Gastrocnemius medialis (tissue), 4 donors: Measurements from ENCODE around the gene CEP70. TPM values are rescaled to one million over a fixed set of nuclear protein-coding genes. Genes with fewer than 3 reads are reported as not detected.
"Not testable (repeated sequence)": the region's sequence is repeated elsewhere in the genome, so short reads cannot be mapped to it uniquely, and the experiment has no call there.

Experiments
- ATAC-seq, 2 donors: fragments of 150-250 bp; one replicate each; pipeline ENCODE4 v1.9.1; 2016
- DNase-seq, 2 donors: peaks; one replicate each; pipeline ENCODE4 v3.0.0-alpha.2; 2019
- H3K27ac ChIP-seq, 4 donors: fragments of 200-600 bp; sonication (generic); 1 replicate in 1 of 4; 2 replicates in 3 of 4; pipeline ENCODE4 v1.5.1; 2016 to 2018; ENCODE audit warnings: mild to moderate bottlenecking in 2 of 4, moderate library complexity in 1 of 4
- H3K27me3 ChIP-seq, 3 donors: fragments of 200-600 bp; sonication (generic) in 2 of 3; 1 replicate in 1 of 3; 2 replicates in 2 of 3; pipeline versions ENCODE4 v1.5.1 to v1.6.0; 2016 to 2019; ENCODE audit warnings: mild to moderate bottlenecking in 1 of 3, moderate library complexity in 1 of 3
- H3K36me3 ChIP-seq, 2 donors: fragments of 200-600 bp; sonication (generic) in 1 of 2; one replicate each; pipeline ENCODE4 v1.5.1; 2017 to 2018
- H3K4me1 ChIP-seq, 2 donors: fragments of 200-600 bp; sonication (generic) in 1 of 2; one replicate each; pipeline ENCODE4 v1.5.1; 2016 to 2017; ENCODE audit warnings: mild to moderate bottlenecking in 2 of 2
- H3K4me3 ChIP-seq, 4 donors: fragments of 200-600 bp; sonication (generic) in 3 of 4; 1 replicate in 1 of 4; 2 replicates in 3 of 4; pipeline ENCODE4 v1.5.1; 2016 to 2019; ENCODE audit warnings: mild to moderate bottlenecking in 2 of 4
- H3K9me3 ChIP-seq, 3 donors: fragments of 200-600 bp; sonication (generic) in 2 of 3; 1 replicate in 1 of 3; 2 replicates in 2 of 3; pipeline ENCODE4 v1.5.1; 2016 to 2019
- CTCF ChIP-seq, 5 experiments: fragments of 450-650 bp in 3 of 5; fragments of 200-600 bp in 2 of 5; sonication (generic) in 2 of 5; IDR thresholded peaks in 4 of 5; conservative IDR thresholded peaks in 1 of 5; 1 replicate in 4 of 5; 2 replicates in 1 of 5; pipeline ENCODE4 v1.5.1; 2016 to 2019; ENCODE audit warnings: antibody characterized with exemption in 5 of 5, mild to moderate bottlenecking in 3 of 5, moderate library complexity in 3 of 5
- POLR2A ChIP-seq, 2 donors: fragments of 450-650 bp; IDR thresholded peaks; one replicate each; pipeline ENCODE4 v1.6.1; 2017; ENCODE audit warnings: antibody characterized with exemption in 2 of 2, mild to moderate bottlenecking in 2 of 2, moderate library complexity in 2 of 2
- in situ Hi-C, 4 donors: fragments of 200-750 bp; cut with MboI; loops; one replicate each; pipeline versions ENCODE4 v1.15.0 to v1.8.0; 2017; ENCODE audit warnings: low sequenced_read_pairs in 4 of 4
- intact Hi-C: fragments of 100-400 bp; cut with DNase I; formaldehyde crosslinking; loops from one replicate; pipeline ENCODE4 v1.15.1; 2023; ENCODE audit warnings: low total_unique reads
- total RNA-seq, 4 donors: library from RNA; depleted of rRNA; stranded (reverse); fragments of >200 nt; gene quantifications; one replicate each; pipeline versions ENCODE4 v1.1.0 to v1.2.3, GENCODE V29; 2016

CEP70 gene
- total RNA-seq, 4 donors from 2014 or later, result 9.8 to 17.4 (median 12.3) TPM

GRCh38 chr3:138615462-138615861 lies 21.4 kb upstream of the CEP70 start:
- no peaks in the 10 kb centered on the region for H3K4me1 ChIP-seq
- intact Hi-C loops, result no loop called here
- ATAC-seq, result no peak
- no peak overlapping the region for H3K4me3 ChIP-seq
- H3K36me3 ChIP-seq, result no peaks in the 10 kb centered on the region
- in situ Hi-C loops, result no loop called here
- H3K27me3 ChIP-seq, result no peaks in the 10 kb centered on the region
- no peak overlapping the region for H3K27ac ChIP-seq
- no peaks in the 10 kb centered on the region for H3K9me3 ChIP-seq
- no peak for DNase-seq
- TF ChIP-seq CTCF (IDR thresholded peaks at IDR 0.05 in 4 of 5, conservative IDR thresholded peaks at IDR 0.05 in 1 of 5) (no peak), POLR2A (IDR thresholded peaks at IDR 0.05) (no peak)

DNA sequence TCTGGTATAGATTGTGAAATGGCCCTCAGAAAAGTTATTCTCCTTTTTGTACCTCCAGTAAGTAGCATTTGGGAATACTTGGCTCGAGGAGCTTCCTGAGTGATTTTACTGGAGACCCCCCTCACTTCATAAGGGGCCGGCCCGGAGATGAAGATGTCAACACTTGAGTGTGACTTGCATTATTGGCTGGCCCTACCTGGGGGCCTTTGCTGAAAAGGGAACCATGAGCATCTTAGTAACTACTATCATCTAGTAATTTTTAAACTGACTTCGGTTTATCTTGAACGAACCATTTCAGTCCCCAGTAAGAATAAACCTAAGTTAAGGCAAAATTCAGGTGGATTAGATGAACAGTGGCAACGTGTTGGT lies 15.8 kb upstream of the CEP70 start:
- Histone ChIP-seq H3K36me3 (no peaks in the 10 kb centered on the region), H3K27ac (peak overlapping the region; percentile 85 to 92 (median 90)), H3K4me1 (peaks cover 0 to 7% of the 10 kb centered on the region in 2 donors), H3K27me3 (peaks cover 0 to 3% (median 0%) of the 10 kb centered on the region in 3 donors), H3K9me3 (no peaks in the 10 kb centered on the region), H3K4me3 (peak overlapping the region; percentile 63 to 82 (median 73))
- intact Hi-C loops (loop anchor here (1.0 to 5.0 kb wide), 3 partner anchors 16 to 227 kb away; partner anchors contain the start of gene CEP70), in situ Hi-C loops (no loop called here)
- DNase-seq (no peak), ATAC-seq (no peak)
- TF ChIP-seq CTCF (IDR thresholded peaks at IDR 0.05 in 4 of 5, conservative IDR thresholded peaks at IDR 0.05 in 1 of 5) (no peak), POLR2A (IDR thresholded peaks at IDR 0.05) (no peak)

- intact Hi-C loops, result loop anchor here (1.0 to 5.0 kb wide), 3 partner anchors 14 to 229 kb away; partner anchors contain the start of gene CEP70
- H3K9me3 ChIP-seq, result no peaks in the 10 kb centered on the region
- peak within 1 kb of the TSS; percentile 85 to 92 (median 90) for H3K27ac ChIP-seq
- DNase-seq (peak; percentile 22 to 63), ATAC-seq (peak; percentile 83 to 86)
- peaks cover 0 to 3% (median 0%) of the 10 kb centered on the region in 3 donors for H3K27me3 ChIP-seq
- TF ChIP-seq POLR2A (IDR thresholded peaks at IDR 0.05), result peak in 1 of 2 donors; percentile 6
- TF ChIP-seq CTCF (IDR thresholded peaks at IDR 0.05 in 4 of 5, conservative IDR thresholded peaks at IDR 0.05 in 1 of 5), result no peak
- H3K4me3 ChIP-seq, result peak within 1 kb of the TSS; percentile 63 to 82 (median 73)
- in situ Hi-C loops, result no loop called here
- peaks cover 0 to 7% of the 10 kb centered on the region in 2 donors for H3K4me1 ChIP-seq
- no peaks in the 10 kb centered on the region for H3K36me3 ChIP-seq
These were observed 14.5 kb upstream of the CEP70 start, which contains the start of gene FAIM for GRCh38 chr3:138608322-138609135. Gene FAIM, plus strand, starts transcription at chr3:138608771. Its CDS starts 10,956 bp downstream, at chr3:138619727.

DNA sequence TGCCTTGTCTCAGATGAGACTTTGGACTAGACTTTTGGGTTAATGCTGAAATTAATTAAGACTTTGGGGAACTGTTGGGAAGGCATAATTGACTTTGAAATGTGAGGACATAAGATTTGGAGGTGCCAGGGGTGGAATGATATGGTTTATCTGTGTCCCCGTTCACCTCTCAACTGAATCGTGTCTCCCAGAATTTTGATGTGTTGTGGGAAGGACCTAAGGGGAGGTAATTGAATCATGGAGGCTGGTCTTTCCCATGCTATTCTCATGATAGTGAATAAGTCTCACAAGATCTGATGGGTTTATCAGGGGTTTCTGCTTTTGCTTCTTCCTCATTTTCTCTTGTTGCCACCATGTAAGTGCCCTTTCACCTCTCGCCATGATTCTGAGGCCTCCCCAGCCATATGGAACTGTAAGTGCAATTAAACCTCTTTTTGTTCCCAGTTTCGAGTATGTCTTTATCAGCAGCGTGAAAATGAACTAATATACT lies 10.1 kb upstream of the CEP70 start:
- H3K36me3 ChIP-seq, H3K27ac ChIP-seq, ATAC-seq, H3K9me3 ChIP-seq, DNase-seq, H3K4me1 ChIP-seq, intact Hi-C loops, in situ Hi-C loops, H3K27me3 ChIP-seq, H3K4me3 ChIP-seq: not testable (repeated sequence)

- H3K9me3 ChIP-seq, intact Hi-C loops, DNase-seq, ATAC-seq, H3K27ac ChIP-seq, H3K4me3 ChIP-seq, H3K36me3 ChIP-seq, H3K27me3 ChIP-seq, H3K4me1 ChIP-seq, in situ Hi-C loops: not testable (repeated sequence)
These were observed 7.6 kb upstream of the CEP70 start for GRCh38 chr3:138601661-138602060.
